Measurements from ENCODE around the gene ARHGAP24.

Gene ARHGAP24

GRCh38 chr4:85565761-85566480 lies 91.0 kb downstream of the ARHGAP24 start:
- TF ChIP-seq, protein P1, sequence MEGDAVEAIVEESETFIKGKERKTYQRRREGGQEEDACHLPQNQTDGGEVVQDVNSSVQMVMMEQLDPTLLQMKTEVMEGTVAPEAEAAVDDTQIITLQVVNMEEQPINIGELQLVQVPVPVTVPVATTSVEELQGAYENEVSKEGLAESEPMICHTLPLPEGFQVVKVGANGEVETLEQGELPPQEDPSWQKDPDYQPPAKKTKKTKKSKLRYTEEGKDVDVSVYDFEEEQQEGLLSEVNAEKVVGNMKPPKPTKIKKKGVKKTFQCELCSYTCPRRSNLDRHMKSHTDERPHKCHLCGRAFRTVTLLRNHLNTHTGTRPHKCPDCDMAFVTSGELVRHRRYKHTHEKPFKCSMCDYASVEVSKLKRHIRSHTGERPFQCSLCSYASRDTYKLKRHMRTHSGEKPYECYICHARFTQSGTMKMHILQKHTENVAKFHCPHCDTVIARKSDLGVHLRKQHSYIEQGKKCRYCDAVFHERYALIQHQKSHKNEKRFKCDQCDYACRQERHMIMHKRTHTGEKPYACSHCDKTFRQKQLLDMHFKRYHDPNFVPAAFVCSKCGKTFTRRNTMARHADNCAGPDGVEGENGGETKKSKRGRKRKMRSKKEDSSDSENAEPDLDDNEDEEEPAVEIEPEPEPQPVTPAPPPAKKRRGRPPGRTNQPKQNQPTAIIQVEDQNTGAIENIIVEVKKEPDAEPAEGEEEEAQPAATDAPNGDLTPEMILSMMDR (IDR thresholded peaks at IDR 0.05; ENCODE audit: borderline replicate concordance, control extremely low read depth, extremely low read depth, insufficient read depth, missing control alignments), result no peak
- no peak for DNase-seq (ENCODE audit: low spot score)
- in situ Hi-C loops (cut with MboI; ENCODE audit: low sequenced_read_pairs, unreplicated experiment), result no loop called here

- DNase-seq (ENCODE audit: low spot score), result no peak
- in situ Hi-C loops (cut with MboI; ENCODE audit: low sequenced_read_pairs, unreplicated experiment), result no loop called here
- TF ChIP-seq, protein P1 (IDR thresholded peaks at IDR 0.05; ENCODE audit: borderline replicate concordance, control extremely low read depth, extremely low read depth, insufficient read depth, missing control alignments), result no peak
These were observed 94.9 kb downstream of the ARHGAP24 start for GRCh38 chr4:85569730-85570299.

GRCh38 chr4:85570388-85570787 lies 95.4 kb downstream of the ARHGAP24 start:
- DNase-seq (ENCODE audit: low spot score), result no peak
- TF ChIP-seq, protein P1 (IDR thresholded peaks at IDR 0.05; ENCODE audit: borderline replicate concordance, control extremely low read depth, extremely low read depth, insufficient read depth, missing control alignments), result no peak
- in situ Hi-C loops (cut with MboI; ENCODE audit: low sequenced_read_pairs, unreplicated experiment), result no loop called here

DNA sequence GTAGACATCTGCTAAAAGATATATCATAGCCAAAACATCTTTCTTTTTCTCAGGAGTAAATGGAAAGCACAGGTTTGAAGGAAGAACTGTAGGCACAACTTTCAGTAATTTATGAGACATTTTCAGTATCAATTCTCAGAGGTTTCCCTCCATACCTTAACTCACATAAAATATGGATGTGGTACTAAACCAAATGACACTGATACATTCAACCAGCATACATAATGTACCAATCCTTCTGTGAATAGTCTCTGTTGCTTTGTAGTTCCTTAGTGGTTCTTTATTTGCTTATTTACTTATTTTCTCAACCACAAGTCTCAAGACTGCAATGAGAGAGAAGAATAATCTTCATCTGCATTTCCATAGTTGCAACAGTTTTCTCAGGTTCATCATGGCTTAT lies 96.1 kb downstream of the ARHGAP24 start:
- TF ChIP-seq, protein P1 (IDR thresholded peaks at IDR 0.05; ENCODE audit: borderline replicate concordance, control extremely low read depth, extremely low read depth, insufficient read depth, missing control alignments), result no peak
- in situ Hi-C loops (cut with MboI; ENCODE audit: low sequenced_read_pairs, unreplicated experiment), result no loop called here
- DNase-seq (ENCODE audit: low spot score), result no peak

- in situ Hi-C loops (cut with MboI; ENCODE audit: low sequenced_read_pairs, unreplicated experiment), result no loop called here
- TF ChIP-seq, protein P1 (IDR thresholded peaks at IDR 0.05; ENCODE audit: borderline replicate concordance, control extremely low read depth, extremely low read depth, insufficient read depth, missing control alignments), result no peak
- DNase-seq (ENCODE audit: low spot score), result no peak
These were observed 98.3 kb downstream of the ARHGAP24 start for GRCh38 chr4:85573270-85573669.

DNA sequence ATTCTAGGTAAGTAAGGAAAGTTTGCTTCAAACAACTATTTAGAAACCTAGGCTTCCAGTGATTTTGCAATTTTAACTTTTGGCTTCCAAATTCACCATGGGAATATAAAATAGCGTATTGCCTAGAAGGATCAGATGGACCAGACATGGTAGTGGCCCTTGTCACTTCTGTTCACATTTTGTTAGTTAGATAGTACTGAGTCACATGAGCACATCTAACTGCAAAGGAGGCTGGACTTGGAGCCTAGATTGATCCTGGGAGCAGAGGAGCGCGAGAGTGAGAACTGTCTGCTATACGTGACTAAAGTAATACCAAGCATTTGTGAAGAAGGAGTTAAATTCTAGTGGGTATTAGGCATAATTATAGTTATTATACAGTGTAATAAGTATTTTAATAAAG lies 102.4 kb downstream of the ARHGAP24 start:
- TF ChIP-seq, protein P1 (IDR thresholded peaks at IDR 0.05; ENCODE audit: borderline replicate concordance, control extremely low read depth, extremely low read depth, insufficient read depth, missing control alignments), result no peak
- in situ Hi-C loops (cut with MboI; ENCODE audit: low sequenced_read_pairs, unreplicated experiment), result no loop called here
- no peak for DNase-seq (ENCODE audit: low spot score)

All from GM13976 (cell line).